Liver (tissue), 3 donors: Measurements from ENCODE around the gene BAIAP2.

Source experiments
- ATF3 ChIP-seq: IDR thresholded peaks from 2 replicates; pipeline ENCODE4 v1.6.1; 2016; ENCODE audit warnings: antibody characterized with exemption
- CTCF ChIP-seq: fragments of 150-350 bp; IDR thresholded peaks from 2 replicates; pipeline ENCODE4 v1.5.1; 2017; ENCODE audit warnings: improper control_type of control experiment, low read depth, low read length; ENCODE audit not compliant: missing input control
- EGR1 ChIP-seq, 2 donors: IDR thresholded peaks; 2 replicates each; pipeline ENCODE4 v1.6.1; 2016 to 2018; ENCODE audit warnings: antibody characterized with exemption in 2 of 2, low read depth in 2 of 2
- HNF4G ChIP-seq: IDR thresholded peaks from 2 replicates; pipeline ENCODE4 v1.6.1; 2016; ENCODE audit warnings: antibody characterized with exemption
- JUND ChIP-seq, 2 donors: IDR thresholded peaks; 2 replicates each; pipeline ENCODE4 v1.6.1; 2016; ENCODE audit warnings: antibody characterized with exemption in 2 of 2
- MAX ChIP-seq: IDR thresholded peaks from 2 replicates; pipeline ENCODE4 v1.6.1; 2016; ENCODE audit warnings: antibody characterized with exemption
- NR2F2 ChIP-seq: IDR thresholded peaks from 2 replicates; pipeline ENCODE4 v1.6.1; 2016; ENCODE audit warnings: antibody characterized with exemption
- RAD21 ChIP-seq, 2 donors: IDR thresholded peaks; 2 replicates each; pipeline ENCODE4 v1.6.1; 2016; ENCODE audit warnings: antibody characterized with exemption in 2 of 2, mild to moderate bottlenecking in 2 of 2
- REST ChIP-seq: IDR thresholded peaks from 2 replicates; pipeline ENCODE4 v1.6.1; 2016; ENCODE audit warnings: antibody characterized with exemption, mild to moderate bottlenecking
- RXRA ChIP-seq, 2 donors: IDR thresholded peaks; 2 replicates each; pipeline ENCODE4 v1.6.1; 2017 to 2018; ENCODE audit warnings: antibody characterized with exemption in 2 of 2, mild to moderate bottlenecking in 1 of 2
- SP1 ChIP-seq: IDR thresholded peaks from 2 replicates; pipeline ENCODE4 v1.6.1; 2018; ENCODE audit warnings: antibody characterized with exemption, mild to moderate bottlenecking
- TAF1 ChIP-seq: conservative IDR thresholded peaks from 2 replicates; pipeline ENCODE4 v1.6.1; 2016; ENCODE audit warnings: antibody characterized with exemption, mild to moderate bottlenecking
- YY1 ChIP-seq: IDR thresholded peaks from 2 replicates; pipeline ENCODE4 v1.6.1; 2016; ENCODE audit warnings: antibody characterized with exemption, mild to moderate bottlenecking
- ZBTB33 ChIP-seq: IDR thresholded peaks from 2 replicates; pipeline ENCODE4 v1.6.1; 2016; ENCODE audit warnings: antibody characterized with exemption
- donor health status: healthy.
- donor health status: healthy.

GRCh38 chr17:81081222-81082176 is 46.5 kb downstream of the BAIAP2 start:
- TF ChIP-seq CTCF (no peak), JUND (IDR thresholded peaks at IDR 0.05) (no peak), MAX (no peak), SP1 (no peak), REST (no peak), ZBTB33 (no peak), TAF1 (no peak), RAD21 (IDR thresholded peaks at IDR 0.05) (no peak), EGR1 (IDR thresholded peaks at IDR 0.05; ENCODE audit: low read depth in 2 of 2) (no peak), RXRA (IDR thresholded peaks at IDR 0.05) (no peak), YY1 (no peak), ATF3 (no peak), HNF4G (no peak), NR2F2 (no peak)
